ENCODE measurements around the gene ZFR2.

GRCh38 chr19:3801412-3802096 is 67.3 kb downstream of the ZFR2 start:
- TF ChIP-seq CTCF (IDR thresholded peaks at IDR 0.05; ENCODE audit: control extremely low read depth in 1 of 3, insufficient read depth in 1 of 3, low read depth in 1 of 3, low read length in 3 of 3) (peak; percentile 22 to 42 (median 40); a peak in 3 of 4 replicates), EZH2 (IDR thresholded peaks at IDR 0.05; ENCODE audit: low read depth, low read length, severe bottlenecking) (no peak), POLR2A (IDR thresholded peaks at IDR 0.05; ENCODE audit: control extremely low read depth in 1 of 2, low read depth in 2 of 2, low read length in 2 of 2) (no peak), TEAD4 (IDR thresholded peaks at IDR 0.05; ENCODE audit: low read depth, low read length) (peak; percentile 95), POLR2AphosphoS5 (IDR thresholded peaks at IDR 0.05; ENCODE audit: low read depth, low read length) (no peak), BRCA1 (IDR thresholded peaks at IDR 0.05; ENCODE audit: low read depth, low read length) (no peak)

All from H1 (cell line).